Neural cell (in vitro differentiated cells): Measurements from ENCODE around the gene CLINT1.

Experiments
- EP300 ChIP-seq: fragments of 450-650 bp; conservative IDR thresholded peaks from 2 replicates; pipeline ENCODE4 v1.6.1; 2014; ENCODE audit warnings: antibody characterized with exemption, mild to moderate bottlenecking, moderate library complexity; ENCODE audit not compliant: poor library complexity, severe bottlenecking
- TAF1 ChIP-seq: IDR thresholded peaks from 2 replicates; pipeline ENCODE4 v1.6.1; 2012; ENCODE audit warnings: low read depth

- no peak for TF ChIP-seq TAF1
- no peak for TF ChIP-seq EP300
Observed at GRCh38 chr5:157903117-157903450, 44.1 kb upstream of the CLINT1 start.
